ENCODE results near the gene KIAA1549. TPM values are rescaled to one million over a fixed set of nuclear protein-coding genes. Genes with fewer than 3 reads are reported as not detected.
"Not testable (repeated sequence)": the region's sequence is repeated elsewhere in the genome, so short reads cannot be mapped to it uniquely, and the experiment has no call there.

The KIAA1549 gene
- total and polyA plus RNA-seq, 9 of the 15 experiments (the other 6 are each of a cell fraction or from before 2014, with no cell fraction given): 0.01 to 0.29 (median 0.07) TPM

DNA sequence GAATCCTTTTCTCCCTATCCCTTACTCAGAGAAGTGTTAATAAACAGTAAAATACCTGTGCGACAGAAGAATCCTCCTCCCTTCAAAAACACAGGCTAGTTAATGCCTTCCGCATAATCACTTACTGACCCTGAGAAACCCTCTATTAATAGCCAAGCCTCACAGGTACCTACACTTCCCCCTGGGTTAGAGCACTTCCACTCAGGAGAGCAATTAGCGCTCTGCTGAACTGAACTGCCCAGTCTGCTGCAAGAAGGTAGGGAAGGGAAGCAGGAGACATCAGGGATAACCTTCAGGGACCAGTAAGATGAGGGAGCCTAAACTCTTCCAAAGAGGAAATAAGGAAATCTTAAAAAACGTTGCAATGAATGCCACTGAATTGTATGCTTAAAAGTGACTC lies 39.6 kb downstream of the KIAA1549 start (continued):
- TF ChIP-seq NR2C1 (IDR thresholded peaks at IDR 0.05): no peak
- no peak for TF ChIP-seq NR2C1 (tag; IDR thresholded peaks at IDR 0.05)
- no peak for TF ChIP-seq SP2 (IDR thresholded peaks at IDR 0.05; ENCODE audit: extremely low read depth, low read depth, low read length, poor library complexity, severe bottlenecking)
- TF ChIP-seq, protein P1, sequence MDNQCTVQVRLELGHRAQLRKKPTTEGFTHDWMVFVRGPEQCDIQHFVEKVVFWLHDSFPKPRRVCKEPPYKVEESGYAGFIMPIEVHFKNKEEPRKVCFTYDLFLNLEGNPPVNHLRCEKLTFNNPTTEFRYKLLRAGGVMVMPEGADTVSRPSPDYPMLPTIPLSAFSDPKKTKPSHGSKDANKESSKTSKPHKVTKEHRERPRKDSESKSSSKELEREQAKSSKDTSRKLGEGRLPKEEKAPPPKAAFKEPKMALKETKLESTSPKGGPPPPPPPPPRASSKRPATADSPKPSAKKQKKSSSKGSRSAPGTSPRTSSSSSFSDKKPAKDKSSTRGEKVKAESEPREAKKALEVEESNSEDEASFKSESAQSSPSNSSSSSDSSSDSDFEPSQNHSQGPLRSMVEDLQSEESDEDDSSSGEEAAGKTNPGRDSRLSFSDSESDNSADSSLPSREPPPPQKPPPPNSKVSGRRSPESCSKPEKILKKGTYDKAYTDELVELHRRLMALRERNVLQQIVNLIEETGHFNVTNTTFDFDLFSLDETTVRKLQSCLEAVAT (IDR thresholded peaks at IDR 0.05): no peak
- no peak for TF ChIP-seq DMBX1 (CRISPR knock-in tag; IDR thresholded peaks at IDR 0.05; ENCODE audit: borderline replicate concordance)
- no peak for TF ChIP-seq ZNF282 (CRISPR knock-in tag; IDR thresholded peaks at IDR 0.05)
- TF ChIP-seq, protein P2, sequence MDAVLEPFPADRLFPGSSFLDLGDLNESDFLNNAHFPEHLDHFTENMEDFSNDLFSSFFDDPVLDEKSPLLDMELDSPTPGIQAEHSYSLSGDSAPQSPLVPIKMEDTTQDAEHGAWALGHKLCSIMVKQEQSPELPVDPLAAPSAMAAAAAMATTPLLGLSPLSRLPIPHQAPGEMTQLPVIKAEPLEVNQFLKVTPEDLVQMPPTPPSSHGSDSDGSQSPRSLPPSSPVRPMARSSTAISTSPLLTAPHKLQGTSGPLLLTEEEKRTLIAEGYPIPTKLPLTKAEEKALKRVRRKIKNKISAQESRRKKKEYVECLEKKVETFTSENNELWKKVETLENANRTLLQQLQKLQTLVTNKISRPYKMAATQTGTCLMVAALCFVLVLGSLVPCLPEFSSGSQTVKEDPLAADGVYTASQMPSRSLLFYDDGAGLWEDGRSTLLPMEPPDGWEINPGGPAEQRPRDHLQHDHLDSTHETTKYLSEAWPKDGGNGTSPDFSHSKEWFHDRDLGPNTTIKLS (IDR thresholded peaks at IDR 0.05; ENCODE audit: borderline replicate concordance, low read depth): no peak
- TF ChIP-seq TRIM28 (IDR thresholded peaks at IDR 0.05): no peak
- no peak for TF ChIP-seq HDAC8 (tag; IDR thresholded peaks at IDR 0.05)
- no peak for TF ChIP-seq NFIC (IDR thresholded peaks at IDR 0.05)
- no peak for TF ChIP-seq OTX1 (CRISPR knock-in tag; IDR thresholded peaks at IDR 0.05)

DNA sequence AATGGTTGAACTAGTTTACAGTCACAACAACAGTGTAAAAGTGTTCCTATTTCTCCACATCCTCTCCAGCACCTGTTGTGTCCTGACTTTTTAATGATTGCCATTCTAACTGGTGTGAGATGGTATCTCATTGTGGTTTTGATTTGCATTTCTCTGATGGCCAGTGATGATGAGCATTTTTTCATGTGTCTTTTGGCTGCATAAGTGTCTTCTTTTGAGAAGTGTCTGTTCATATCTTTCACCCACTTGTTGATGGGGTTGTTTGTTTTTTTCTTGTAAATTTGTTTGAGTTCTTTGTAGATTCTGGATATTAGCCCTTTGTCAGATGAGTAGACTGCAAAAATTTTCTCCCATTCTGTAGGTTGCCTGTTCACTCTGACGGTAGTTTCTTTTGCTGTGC lies 40.6 kb downstream of the KIAA1549 start:
- H3K4me2 ChIP-seq (ENCODE audit: insufficient read depth, low read length); FAIRE-seq; CTCF ChIA-PET (ENCODE audit: low intra/inter-chr PET ratio); H3K4me3 ChIP-seq; BruUV-seq (replicated peaks); H4K20me1 ChIP-seq (replicated peaks; ENCODE audit: control insufficient read depth, insufficient read depth, low read length); in situ Hi-C loops (cut with MboI); H3K36me3 ChIP-seq (ENCODE audit: control insufficient read depth, insufficient read depth, low read length); H3K79me2 ChIP-seq (ENCODE audit: control insufficient read depth, insufficient read depth, low read length); DNase-seq (ENCODE audit: extremely low read depth in 1 of 4, low spot score in 3 of 4); H3K9ac ChIP-seq (ENCODE audit: insufficient read depth in 1 of 2, low read depth in 2 of 2, low read length in 2 of 2); H3K4me1 ChIP-seq (replicated peaks in 1 of 2; ENCODE audit: control insufficient read depth in 2 of 2, insufficient read depth in 2 of 2, low read length in 2 of 2); H3K9me3 ChIP-seq (replicated peaks; ENCODE audit: control insufficient read depth, insufficient read depth, low read depth, low read length); intact Hi-C loops (cut with micrococcal nuclease); H2AFZ ChIP-seq (ENCODE audit: low read depth, low read length); ATAC-seq; H3K27ac ChIP-seq (ENCODE audit: extremely low read depth, low read depth, low read length); H3K9me1 ChIP-seq (ENCODE audit: control insufficient read depth, insufficient read depth, low read length); POLR2A ChIA-PET: not testable (repeated sequence)
- H3K27me3 ChIP-seq (ENCODE audit: control insufficient read depth in 2 of 2, insufficient read depth in 2 of 2, low read length in 2 of 2): peaks cover 50 to 55% of the 10 kb centered on the region in 2 experiments
- WGBS (ENCODE audit: insufficient coverage, low coverage, missing lambda C conversion rate): 0% methylated on average over 1 of the region's 1 CpG
